ENCODE data around the gene GTPBP1.

- TF ChIP-seq CTCF (IDR thresholded peaks at IDR 0.05): no peak
- TF ChIP-seq MXI1 (IDR thresholded peaks at IDR 0.05; ENCODE audit: low read depth, low read length): no peak
Measured at GRCh38 chr22:38781033-38781432, 75.3 kb downstream of the GTPBP1 start.
